NT2/D1 (cell line): Measurements from ENCODE around the gene UBE2J2.

Experiments
- DNase-seq: peaks from one replicate; pipeline ENCODE4 v3.0.0-alpha.2; 2011; ENCODE audit warnings: low read depth, low spot score
- H3K27me3 ChIP-seq: 2 replicates; pipeline ENCODE4 v1.6.0; 2011; ENCODE audit warnings: mild to moderate bottlenecking; ENCODE audit not compliant: insufficient read length, insufficient read depth
- H3K36me3 ChIP-seq: 2 replicates; pipeline ENCODE4 v1.6.1; 2011; ENCODE audit warnings: mild to moderate bottlenecking, low read length, mixed read lengths; ENCODE audit not compliant: insufficient read depth, insufficient read length
- H3K4me1 ChIP-seq: 2 replicates; pipeline ENCODE4 v1.5.1; 2011; ENCODE audit not compliant: insufficient read depth, insufficient read length
- H3K4me3 ChIP-seq: 2 replicates; pipeline ENCODE4 v1.5.1; 2011; ENCODE audit warnings: low read depth; ENCODE audit not compliant: insufficient read length
- H3K9ac ChIP-seq: 2 replicates; pipeline ENCODE4 v1.6.0; 2011; ENCODE audit warnings: low read depth; ENCODE audit not compliant: insufficient read length
- H3K9me3 ChIP-seq: 2 replicates; pipeline ENCODE4 v1.5.1; 2011; ENCODE audit warnings: mild to moderate bottlenecking, low read length; ENCODE audit not compliant: insufficient read depth
- SUZ12 ChIP-seq: IDR thresholded peaks from 2 replicates; pipeline ENCODE4 v1.6.1; 2011; ENCODE audit not compliant: insufficient read length, insufficient read depth; ENCODE audit errors: extremely low read depth
- YY1 ChIP-seq: IDR thresholded peaks from 2 replicates; pipeline ENCODE4 v1.6.1; 2011; ENCODE audit not compliant: insufficient read length, insufficient read depth
- ZNF274 ChIP-seq: IDR thresholded peaks from 2 replicates; pipeline ENCODE4 v1.6.1; 2011; ENCODE audit warnings: mild to moderate bottlenecking, low read depth, low read length

Gene UBE2J2

GRCh38 chr1:1223891-1224290 is 49.8 kb downstream of the UBE2J2 start:
- Histone ChIP-seq H3K9ac (no peak overlapping the region), H3K4me3 (no peak overlapping the region), H3K27me3 (no peaks in the 10 kb centered on the region), H3K4me1 (no peaks in the 10 kb centered on the region), H3K9me3 (no peaks in the 10 kb centered on the region), H3K36me3 (peaks cover 77% of the 10 kb centered on the region)
- DNase-seq: no peak
- TF ChIP-seq YY1 (no peak), ZNF274 (no peak), SUZ12 (no peak)

GRCh38 chr1:1223321-1223720 is 50.3 kb downstream of the UBE2J2 start:
- TF ChIP-seq YY1 (no peak), SUZ12 (no peak), ZNF274 (no peak)
- DNase-seq: no peak
- Histone ChIP-seq H3K36me3 (peaks cover 78% of the 10 kb centered on the region), H3K9ac (no peak overlapping the region), H3K27me3 (no peaks in the 10 kb centered on the region), H3K4me1 (no peaks in the 10 kb centered on the region), H3K9me3 (no peaks in the 10 kb centered on the region), H3K4me3 (no peak overlapping the region)

GRCh38 chr1:1222575-1223225 is 51.0 kb downstream of the UBE2J2 start:
- peaks cover 77% of the 10 kb centered on the region for H3K36me3 ChIP-seq

GRCh38 chr1:1221887-1222574 is 51.6 kb downstream of the UBE2J2 start:
- TF ChIP-seq YY1 (no peak), SUZ12 (no peak), ZNF274 (no peak)

More at GRCh38 chr1:1222575-1223225, 51.0 kb downstream of the UBE2J2 start:
- no peaks in the 10 kb centered on the region for H3K4me1 ChIP-seq
- H3K9ac ChIP-seq: no peak overlapping the region
- no peak for TF ChIP-seq ZNF274
- DNase-seq: no peak
- H3K4me3 ChIP-seq: no peak overlapping the region
- H3K27me3 ChIP-seq: no peaks in the 10 kb centered on the region
- no peaks in the 10 kb centered on the region for H3K9me3 ChIP-seq

GRCh38 chr1:1220197-1220596 is 53.5 kb downstream of the UBE2J2 start:
- TF ChIP-seq ZNF274 (no peak), SUZ12 (no peak), YY1 (no peak)
- Histone ChIP-seq H3K9ac (no peak overlapping the region), H3K4me3 (no peak overlapping the region), H3K27me3 (no peaks in the 10 kb centered on the region), H3K36me3 (peaks cover 71% of the 10 kb centered on the region), H3K9me3 (no peaks in the 10 kb centered on the region), H3K4me1 (no peaks in the 10 kb centered on the region)
- DNase-seq: no peak

More at GRCh38 chr1:1221887-1222574, 51.6 kb downstream of the UBE2J2 start:
- Histone ChIP-seq H3K27me3 (no peaks in the 10 kb centered on the region), H3K4me1 (no peaks in the 10 kb centered on the region), H3K4me3 (no peak overlapping the region), H3K36me3 (peaks cover 77% of the 10 kb centered on the region), H3K9me3 (no peaks in the 10 kb centered on the region), H3K9ac (no peak overlapping the region)
- no peak for DNase-seq

- Histone ChIP-seq H3K36me3 (peaks cover 68% of the 10 kb centered on the region), H3K9me3 (no peaks in the 10 kb centered on the region), H3K4me1 (no peaks in the 10 kb centered on the region), H3K4me3 (no peak overlapping the region), H3K9ac (no peak overlapping the region), H3K27me3 (no peaks in the 10 kb centered on the region)
- no peak for TF ChIP-seq YY1
- no peak for TF ChIP-seq SUZ12
- TF ChIP-seq ZNF274: no peak
- no peak for DNase-seq
Observed at GRCh38 chr1:1219341-1219740, 54.3 kb downstream of the UBE2J2 start.

- H3K4me1 ChIP-seq: no peaks in the 10 kb centered on the region
- H3K27me3 ChIP-seq: no peaks in the 10 kb centered on the region
- no peak overlapping the region for H3K4me3 ChIP-seq
- H3K9ac ChIP-seq: no peak overlapping the region
- no peak for TF ChIP-seq ZNF274
- TF ChIP-seq SUZ12: no peak
- no peak for TF ChIP-seq YY1
- H3K36me3 ChIP-seq: peaks cover 64% of the 10 kb centered on the region
- H3K9me3 ChIP-seq: no peaks in the 10 kb centered on the region
- no peak for DNase-seq
Observed at GRCh38 chr1:1218524-1219200, 55.0 kb downstream of the UBE2J2 start.
